GM21825 (cell line): Measurements from ENCODE around the gene FBXL12.
"Not testable (repeated sequence)": the region's sequence is repeated elsewhere in the genome, so short reads cannot be mapped to it uniquely, and the experiment has no call there.

Experiments used
- ATAC-seq: cut with Tn5 transposase; IDR thresholded peaks from one replicate; pipeline ENCODE4 v1.9.1; 2021; ENCODE audit warnings: mild to moderate bottlenecking, moderate library complexity; ENCODE audit not compliant: unreplicated experiment

FBXL12 gene

DNA sequence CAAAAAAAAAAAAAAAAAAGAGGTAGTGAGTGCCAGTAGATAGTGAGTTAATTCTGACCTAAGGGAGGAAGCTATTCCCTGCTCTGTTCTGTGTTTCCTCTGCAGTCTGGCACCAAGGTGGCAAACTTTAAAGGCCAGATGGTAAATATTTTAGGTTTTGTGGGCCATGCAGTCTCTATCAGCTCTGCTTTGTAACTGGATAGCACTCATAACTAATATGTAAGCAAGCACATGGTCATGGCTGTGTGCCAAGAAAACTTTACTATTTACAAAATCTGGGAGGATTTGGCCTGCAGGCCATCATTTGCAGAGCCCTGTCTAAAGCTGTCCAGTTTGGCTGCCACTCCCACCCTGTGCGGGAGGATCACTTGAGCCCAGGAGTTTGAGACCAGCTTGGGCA is 20.5 kb upstream of the FBXL12 start:
- no peak for ATAC-seq

DNA sequence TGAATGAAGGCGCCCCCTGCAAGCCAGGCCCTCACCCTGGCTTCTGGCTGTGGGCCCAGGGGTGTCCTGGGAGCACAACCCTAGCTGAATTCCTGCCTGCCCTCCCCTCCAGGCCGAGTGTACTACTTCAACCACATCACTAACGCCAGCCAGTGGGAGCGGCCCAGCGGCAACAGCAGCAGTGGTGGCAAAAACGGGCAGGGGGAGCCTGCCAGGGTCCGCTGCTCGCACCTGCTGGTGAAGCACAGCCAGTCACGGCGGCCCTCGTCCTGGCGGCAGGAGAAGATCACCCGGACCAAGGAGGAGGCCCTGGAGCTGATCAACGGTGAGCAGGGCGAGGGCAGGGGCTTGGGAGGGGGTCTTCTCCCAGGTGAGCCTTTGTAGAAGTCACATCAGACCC is 19.4 kb upstream of the FBXL12 start:
- no peak for ATAC-seq

DNA sequence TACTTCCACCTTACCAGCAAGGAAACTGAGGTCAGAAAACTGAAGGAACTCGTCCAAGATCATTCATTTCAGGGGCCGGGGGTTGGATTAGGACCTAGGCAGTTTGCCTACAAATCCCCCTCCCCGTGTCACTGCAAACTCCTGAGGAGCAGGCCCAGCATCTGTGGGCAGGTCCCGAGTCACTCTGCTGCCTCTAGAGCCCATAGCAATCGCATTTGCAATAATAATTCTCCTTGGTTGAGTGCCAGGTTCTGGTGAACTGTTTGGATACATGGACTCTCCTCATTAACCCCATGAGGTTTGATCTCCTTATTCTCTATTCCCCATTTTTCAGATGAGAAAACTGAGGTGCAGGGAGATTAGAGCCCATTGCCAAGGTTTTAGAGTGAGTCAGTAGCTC is 17.1 kb upstream of the FBXL12 start:
- ATAC-seq: no peak

DNA sequence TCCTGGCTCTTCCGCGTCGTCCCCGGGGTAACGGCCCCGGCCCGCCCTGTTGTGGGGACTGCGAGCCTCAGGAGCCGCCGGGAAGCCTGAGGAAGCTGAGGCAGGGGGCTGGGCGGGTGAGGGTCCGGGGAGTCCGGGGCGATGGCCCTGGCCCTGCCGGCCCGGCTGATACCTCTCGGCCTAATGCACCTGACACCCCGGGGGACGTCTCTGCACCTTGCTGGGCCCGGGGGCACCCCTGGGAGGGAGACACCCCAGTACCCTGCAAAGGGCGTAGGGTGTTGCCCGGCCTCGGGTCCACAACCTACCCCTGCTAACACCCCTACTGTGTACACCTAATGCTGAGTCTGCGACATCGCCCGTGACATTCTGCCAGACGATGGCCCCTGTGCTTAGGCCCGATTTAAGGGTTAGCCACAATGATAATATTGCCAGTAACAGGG is 16.6 kb upstream of the FBXL12 start:
- ATAC-seq: peak; percentile 12

DNA sequence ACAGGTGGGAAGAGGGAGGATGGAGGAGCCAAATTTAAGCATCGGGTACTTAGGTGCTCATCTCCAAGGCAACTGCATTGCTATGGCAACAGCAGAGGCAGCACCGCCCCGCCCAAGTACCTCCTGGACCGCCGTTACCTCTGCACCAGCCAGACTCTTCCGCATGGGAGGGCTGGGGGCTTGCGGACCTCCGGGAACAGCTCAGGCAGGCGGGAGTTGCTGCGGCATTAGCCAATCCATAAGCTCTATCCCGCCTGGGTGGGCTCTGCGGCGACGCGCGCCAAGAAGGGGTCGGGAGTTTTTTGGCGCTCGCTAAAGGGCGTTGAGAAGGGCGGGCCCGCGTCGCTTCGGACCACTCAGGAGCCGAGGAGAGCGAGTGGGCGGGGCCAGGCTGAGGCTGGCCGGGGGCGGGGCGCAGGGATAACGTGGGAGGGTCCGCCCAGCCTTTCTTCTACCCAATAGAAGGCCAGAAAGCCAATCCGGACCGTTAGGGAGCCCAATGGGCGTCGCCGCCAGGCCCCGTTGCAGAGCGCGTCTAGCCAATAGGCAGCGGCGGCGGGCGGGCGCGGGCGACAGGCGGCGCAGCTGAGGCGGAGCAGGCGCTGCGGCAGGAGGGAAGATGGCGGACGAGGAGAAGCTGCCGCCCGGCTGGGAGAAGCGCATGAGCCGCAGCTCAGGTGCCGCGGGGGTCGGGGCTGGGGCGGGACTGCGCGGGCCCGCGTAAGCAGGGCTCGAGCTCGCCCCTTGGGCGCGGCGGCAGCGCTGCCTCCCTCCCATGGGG is 16.0 kb upstream of the FBXL12 start, which contains the start of gene PIN1:
PIN1 (plus strand) TSS at position 593 of the 781 bp plus-strand sequence; CDS start at position 620, 27 bp downstream.
- ATAC-seq: peak; percentile 95

DNA sequence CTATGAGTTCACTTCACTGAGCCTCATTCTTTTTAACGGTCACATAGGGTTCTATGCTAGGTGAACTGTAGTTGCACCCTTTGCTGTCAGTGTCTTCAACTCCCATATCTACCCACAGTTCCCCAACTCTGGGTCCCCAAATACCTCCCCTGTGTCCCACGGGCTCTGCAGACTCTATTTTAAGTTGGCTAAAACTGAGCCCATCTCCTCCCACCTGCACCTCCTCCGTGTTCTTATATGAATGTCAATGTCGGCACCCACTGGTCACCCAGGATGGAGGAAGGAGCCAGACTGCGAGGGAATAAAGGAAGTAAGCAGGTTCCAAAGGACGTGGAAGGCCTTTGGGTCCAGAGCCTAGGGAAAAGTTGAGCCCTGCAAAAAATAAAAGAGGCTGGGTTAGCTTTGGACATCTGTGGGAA is 15.4 kb upstream of the FBXL12 start:
- ATAC-seq: no peak

DNA sequence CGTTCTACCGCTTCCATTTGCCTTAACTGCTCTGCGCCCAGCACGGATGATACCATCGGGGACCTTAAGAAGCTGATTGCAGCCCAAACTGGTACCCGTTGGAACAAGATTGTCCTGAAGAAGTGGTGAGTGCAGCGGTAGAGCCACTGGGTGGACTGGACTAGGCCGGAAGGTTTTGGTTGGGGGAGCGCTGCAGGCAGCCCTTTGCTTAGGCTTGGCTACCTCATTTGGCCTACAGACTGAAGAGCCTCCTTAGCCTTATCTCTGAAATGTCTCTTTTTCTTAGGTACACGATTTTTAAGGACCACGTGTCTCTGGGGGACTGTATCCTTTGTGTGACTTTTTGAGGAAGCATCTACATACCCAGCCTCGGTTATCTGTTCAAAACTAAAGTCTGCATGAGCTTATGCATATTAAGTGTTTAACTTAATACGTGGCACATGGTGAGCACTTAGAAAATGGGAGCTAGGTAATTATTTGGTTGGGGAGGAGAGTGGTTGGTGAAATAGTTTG is 9.7 kb upstream of the FBXL12 start:
- ATAC-seq: no peak

DNA sequence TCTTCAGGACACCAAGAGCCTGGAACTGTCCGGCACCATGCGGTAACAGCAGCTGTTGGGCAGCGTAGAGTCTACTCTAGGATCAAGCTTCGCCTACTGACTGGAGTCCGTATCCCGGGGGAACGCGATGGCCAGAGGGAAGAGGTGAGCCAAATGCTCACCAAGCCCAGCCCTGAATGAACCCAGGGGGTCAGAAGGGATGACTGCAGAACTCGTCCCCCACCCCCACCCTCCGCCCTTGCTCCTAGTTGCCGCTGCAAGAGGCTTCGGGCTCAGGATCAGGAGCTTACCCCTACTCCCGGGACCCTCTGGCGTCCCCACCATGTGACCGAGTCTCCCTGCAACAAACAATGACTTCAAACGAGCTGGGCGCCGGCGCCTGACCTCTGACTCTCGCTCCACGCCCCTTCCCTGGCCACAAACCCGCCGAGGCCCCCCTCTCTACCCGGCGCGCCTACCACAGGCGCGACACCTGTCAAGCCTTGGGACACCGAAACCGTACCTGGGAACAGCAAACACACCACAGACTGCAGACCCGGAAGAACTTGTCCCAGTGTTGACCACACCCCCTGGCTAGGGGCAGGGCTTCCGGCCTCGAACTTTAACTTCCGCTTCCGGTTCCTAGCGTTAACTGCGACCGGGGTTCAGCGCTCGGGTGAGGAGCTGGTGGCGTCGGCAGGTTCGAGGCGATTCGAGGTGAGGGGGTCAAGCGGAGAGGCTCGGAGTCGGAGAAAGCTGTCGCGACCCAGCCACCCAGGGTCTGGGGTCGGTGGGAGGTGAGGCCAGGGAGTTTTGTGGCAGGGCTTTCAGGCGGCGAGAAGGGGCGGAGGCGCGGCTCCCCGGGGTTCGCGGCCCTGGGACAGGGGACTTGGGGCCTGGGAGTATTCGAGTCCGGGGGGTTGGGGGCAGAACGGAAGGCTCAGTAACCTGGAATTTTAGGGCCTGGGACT is 8.7 kb upstream of the FBXL12 start, which contains the start of gene UBL5:
UBL5 (plus strand) TSS at position 630 of the 950 bp plus-strand sequence. CDS start 420 bp downstream, outside the sequence.
- peak; percentile 84 for ATAC-seq

DNA sequence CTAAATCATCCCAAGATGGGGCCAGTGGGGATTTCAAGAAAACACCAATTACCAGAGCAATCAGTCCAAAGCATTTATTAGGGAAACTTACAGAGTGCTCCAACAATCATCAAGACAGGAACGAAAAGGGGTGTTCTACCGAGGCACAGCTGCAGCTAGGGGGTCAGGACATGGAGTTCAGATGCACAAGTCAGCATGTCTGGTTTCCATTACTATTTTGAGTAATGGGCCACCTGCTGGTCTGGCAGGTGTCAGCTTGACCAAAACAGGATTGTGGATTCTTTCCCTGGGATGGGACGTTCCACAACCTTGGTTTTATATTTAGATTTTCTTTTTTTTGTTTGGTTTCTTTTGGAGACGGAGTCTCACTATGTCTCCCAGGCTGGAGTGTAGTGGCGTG is 4.9 kb upstream of the FBXL12 start:
- ATAC-seq: no peak

DNA sequence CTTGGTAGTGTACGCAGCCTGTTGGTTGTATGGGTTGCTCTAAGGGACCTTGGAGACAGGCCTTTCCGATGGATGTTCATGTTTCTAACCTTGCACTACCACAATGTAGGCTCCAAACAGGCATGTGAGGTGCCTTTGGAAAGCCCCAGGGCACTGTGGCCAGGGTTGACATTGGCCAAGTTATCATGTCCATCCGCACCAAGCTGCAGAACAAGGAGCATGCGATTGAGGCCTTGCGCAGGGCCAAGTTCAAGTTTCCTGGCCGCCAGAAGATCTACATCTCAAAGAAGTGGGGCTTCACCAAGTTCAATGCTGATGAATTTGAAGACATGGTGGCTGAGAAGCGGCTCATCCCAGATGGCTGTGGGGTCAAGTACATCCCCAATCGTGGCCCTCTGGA is 1.2 kb upstream of the FBXL12 start:
- not testable (repeated sequence) for ATAC-seq

DNA sequence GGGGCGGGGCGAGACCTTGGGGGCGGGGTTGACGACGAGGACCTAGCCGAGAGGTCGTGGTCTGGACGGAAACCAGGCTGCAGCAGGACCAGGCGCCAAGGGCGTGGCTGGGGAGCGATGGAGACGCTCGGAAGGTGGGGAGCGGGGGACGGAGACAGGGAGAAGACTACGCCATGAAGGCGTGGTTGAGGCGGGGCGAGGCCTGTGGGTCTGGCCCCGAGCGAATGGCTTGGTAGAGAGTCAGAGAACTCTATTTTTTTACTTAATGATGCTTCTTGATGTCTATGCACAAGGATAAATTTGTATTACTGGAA is 674 bp upstream of the FBXL12 start:
- no peak for ATAC-seq

DNA sequence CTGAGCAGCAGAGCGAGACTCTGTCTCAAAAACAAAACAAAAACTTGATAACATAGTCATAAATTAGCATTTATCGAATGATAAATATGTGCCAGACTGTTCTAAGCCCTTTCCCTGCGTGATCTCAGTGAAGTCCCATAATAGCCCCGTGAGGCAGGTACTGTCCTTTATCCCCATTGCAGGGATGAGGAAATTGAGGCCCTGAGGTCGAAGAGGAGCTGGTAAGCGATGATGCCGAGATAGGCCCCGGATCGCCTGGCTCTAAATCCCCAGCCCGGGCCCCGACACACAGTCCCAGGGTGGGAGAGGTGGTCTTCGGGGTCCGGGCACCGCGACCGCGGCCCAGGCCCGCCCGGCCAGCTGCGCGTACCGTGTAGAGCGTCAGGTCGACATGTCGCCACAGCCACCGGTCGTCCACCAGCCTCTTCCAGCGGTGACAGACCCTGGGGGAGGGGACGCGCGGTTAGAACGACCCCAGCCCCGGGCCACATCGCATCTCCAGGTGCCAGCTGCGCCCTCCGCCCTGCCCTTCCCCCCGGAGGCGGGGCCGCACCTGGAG is 625 bp downstream of the FBXL12 start:
- ATAC-seq: no peak

DNA sequence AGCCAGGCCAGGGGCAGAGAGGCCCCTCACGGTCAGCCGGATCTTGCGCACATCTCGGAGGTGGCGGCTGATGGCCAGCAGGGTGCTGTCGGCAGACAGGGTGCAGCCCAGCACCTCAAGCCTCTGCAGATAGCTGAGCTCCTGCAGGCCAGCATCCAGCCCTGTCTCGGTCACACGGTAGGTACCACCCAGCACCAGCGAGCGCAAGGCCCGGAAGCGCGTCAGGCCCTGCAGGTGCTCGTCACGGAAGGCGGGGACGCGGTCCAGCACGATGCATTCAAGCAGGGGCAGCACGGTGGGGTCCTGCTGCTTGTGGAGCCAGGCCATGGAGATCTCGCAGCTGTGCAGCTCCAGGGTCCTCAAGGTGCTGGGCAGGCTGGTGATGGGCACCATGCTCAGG is 7.7 kb downstream of the FBXL12 start:
- no peak for ATAC-seq

DNA sequence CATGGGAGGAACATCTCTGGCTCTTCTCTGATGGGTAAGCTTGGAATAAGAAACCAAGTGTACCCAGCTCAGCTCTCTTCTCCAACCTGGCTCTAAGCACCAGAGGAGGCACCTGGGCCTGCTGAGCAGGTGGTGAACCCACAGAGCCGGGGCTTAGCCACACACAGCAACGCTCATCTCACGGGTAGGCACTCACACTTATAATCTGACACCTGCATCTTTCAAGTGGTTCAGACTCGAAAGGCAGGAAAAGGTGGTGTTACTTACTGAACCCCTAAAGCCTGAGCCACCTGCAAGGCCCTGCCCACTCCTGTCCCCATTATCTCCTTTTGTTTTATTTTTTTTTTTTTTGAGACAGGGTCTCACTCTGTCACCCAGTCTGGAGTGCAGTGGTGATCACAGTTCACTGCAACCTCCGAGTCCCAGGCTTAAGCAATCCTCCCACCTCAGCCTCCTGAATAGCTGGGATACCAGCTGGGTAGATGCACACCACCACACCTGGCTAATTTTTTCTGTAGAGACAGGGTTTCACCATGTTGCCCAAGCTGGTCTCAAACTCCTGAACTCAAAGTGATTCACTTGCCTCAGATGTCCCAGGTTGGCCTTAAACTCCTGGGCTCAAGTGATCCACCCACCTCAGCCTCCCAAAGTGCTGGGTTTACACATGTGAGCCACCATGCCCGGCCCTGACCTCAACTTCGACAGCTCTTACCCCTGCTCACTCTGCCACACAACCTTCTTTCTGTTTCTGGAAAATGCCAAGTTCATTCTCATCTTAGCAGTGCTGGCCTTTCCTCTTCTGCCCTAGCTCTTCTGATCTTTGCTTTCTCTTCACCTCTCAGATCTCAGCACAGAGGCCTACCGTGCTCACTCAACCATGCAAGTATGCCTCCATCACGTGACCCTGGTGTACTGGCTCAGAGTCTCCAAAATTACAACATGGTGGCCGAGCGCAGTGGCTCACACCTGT is 9.7 kb downstream of the FBXL12 start:
- ATAC-seq: no peak

DNA sequence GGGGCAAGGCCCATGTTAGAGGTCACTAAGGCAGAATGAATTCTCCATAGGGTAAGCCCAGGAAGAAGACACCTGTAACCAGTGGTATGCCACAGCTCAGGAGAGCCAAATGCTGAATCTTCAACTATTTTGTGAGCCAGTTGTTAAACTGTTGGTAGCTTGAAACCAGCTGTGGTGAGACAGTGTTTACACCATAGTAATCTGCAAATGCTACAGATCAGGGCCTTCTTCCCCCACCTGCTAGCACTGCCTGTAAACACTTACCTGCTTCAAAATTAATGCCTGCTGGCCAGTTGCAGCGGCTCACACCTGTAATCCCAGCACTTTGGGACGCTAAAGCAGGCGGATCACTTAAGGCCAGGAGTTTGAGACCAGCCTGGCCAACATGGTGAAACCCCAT is 12.1 kb downstream of the FBXL12 start:
- ATAC-seq: no peak

DNA sequence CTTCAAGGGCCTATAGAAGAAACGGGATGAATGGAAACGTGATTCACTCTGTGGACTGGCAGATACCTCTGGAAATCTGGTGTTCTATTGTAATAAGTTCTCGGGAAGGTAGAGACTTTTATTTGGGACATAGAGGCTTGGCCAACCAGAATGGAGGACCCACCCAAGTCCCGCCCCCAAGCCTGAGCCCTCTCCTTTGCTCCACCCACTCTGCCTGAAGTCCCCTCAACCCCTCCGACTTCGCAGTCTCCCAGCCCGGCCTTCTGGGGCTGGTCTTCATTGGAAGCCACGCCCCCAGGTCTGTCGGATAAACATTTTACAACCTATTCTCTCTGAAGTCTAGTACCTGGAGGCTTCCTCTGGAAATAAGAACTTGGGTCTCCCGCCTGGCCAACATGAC is 16.9 kb downstream of the FBXL12 start:
- no peak for ATAC-seq

DNA sequence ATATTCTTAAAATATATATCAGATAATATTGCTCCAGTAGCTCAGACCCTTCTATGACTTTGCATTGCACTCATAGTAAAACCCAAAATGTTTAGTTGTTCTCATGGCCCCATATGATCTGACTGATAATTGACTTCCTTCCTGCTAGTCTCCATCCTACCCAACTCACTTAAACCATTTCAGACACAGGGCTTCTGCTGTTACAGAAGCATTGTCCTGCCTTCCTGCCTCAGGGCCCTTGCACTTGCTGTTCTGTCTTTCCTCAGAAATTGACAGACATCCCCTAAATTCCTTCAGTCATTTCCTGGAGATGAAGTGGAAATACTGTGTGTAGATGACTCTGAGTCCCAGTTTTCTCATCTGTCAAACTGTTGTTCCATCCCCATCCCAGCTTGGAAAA is 19.7 kb downstream of the FBXL12 start:
- no peak for ATAC-seq

DNA sequence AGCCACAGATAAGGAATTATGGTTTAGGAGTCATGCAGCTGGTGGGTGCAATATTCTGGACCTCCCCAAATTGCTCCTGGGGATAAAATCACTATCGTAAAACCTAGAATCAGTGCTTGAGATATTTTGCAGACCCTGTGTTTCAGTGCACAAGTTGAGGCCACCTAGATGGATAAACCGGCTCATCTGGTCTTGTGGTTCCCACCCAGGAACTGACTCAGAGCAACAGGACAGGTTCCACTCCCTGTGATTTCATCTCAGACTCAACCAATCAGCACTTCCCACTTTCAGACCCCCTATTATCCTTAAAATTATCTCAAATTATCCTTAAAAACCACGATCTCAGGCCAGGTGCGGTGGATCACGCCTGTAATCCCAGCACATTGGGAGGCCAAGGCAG is 21.0 kb downstream of the FBXL12 start:
- no peak for ATAC-seq

DNA sequence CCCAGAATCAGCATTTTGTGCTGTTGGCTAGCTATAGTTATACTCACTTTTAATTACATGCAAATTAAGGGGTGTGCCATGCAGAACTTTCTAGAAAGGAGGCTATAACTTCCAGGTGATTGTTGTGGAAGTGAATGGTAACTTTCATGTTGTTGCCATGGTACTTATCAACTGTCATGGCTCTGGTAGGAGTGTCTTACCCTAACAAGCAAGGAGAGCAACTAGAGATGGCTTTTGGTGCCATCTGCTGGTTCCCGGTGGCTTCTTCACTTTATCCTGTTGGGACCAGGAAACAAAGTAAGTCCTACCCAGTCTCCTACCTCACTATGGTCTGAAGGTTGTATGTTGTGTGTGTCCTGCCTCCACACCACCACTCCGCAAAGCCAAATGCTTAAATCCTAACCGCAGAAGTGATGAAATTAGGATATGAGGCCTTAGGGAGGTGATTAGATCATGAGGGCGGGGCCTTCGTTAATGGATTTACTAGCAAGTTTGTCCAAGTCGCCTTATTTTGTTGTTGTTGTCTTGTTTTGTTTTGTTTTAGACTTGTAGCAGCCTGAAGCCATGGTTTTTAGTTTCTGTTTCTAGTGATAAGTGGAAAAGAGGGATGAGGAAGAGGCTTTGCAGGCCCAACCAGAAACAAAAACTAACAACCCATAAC is 22.6 kb downstream of the FBXL12 start:
- ATAC-seq: no peak
